H1 (cell line): ENCODE results near the gene CFAP97. TPM values are rescaled to one million over a fixed set of nuclear protein-coding genes. Genes with fewer than 3 reads are reported as not detected.

Experiments used
- CTCF ChIA-PET: fragments of 300-600 bp; sonication (Branson Sonifier 250); formaldehyde crosslinking; loops from one replicate; lab custom pipeline; 2021; ENCODE audit not compliant: partially characterized antibody; lab: Charles Lee
- POLR2A ChIA-PET: fragments of 300-600 bp; sonication (Branson Sonifier 250); formaldehyde crosslinking; loops from one replicate; lab custom pipeline; 2021; ENCODE audit warnings: inconsistent platforms; ENCODE audit not compliant: partially characterized antibody; lab: Charles Lee
- DNase-seq, 2 experiments: peaks; one replicate each; pipeline versions ENCODE4 v3.0.0 to v3.0.0-alpha.2; 2010 to 2022; ENCODE audit warnings: low spot score in 2 of 2, low read depth in 1 of 2, mixed read lengths in 1 of 2
- FAIRE-seq: peaks from 2 replicates; lab custom pipeline; 2011; peaks lifted over from hg19 to GRCh38; lab: Jason Lieb, UNC
- H2AFZ ChIP-seq: 2 replicates; pipeline ENCODE4 v1.8.1; 2012; ENCODE audit warnings: low read length, inconsistent platforms
- H2AK5ac ChIP-seq: 2 replicates; pipeline ENCODE4 v1.6.1; 2013; ENCODE audit warnings: low read depth, low read length
- H2BK120ac ChIP-seq: replicated peaks from 2 replicates; pipeline ENCODE3; 2013; ENCODE audit warnings: low read depth, low read length, inconsistent platforms
- H2BK12ac ChIP-seq: 2 replicates; pipeline ENCODE4 v1.6.1; 2013; ENCODE audit warnings: low read depth, low read length
- H2BK15ac ChIP-seq: 2 replicates; pipeline ENCODE4 v1.6.1; 2013; ENCODE audit warnings: low read length
- H2BK20ac ChIP-seq: 2 replicates; pipeline ENCODE4 v1.6.1; 2013; ENCODE audit warnings: low read length
- H2BK5ac ChIP-seq: 2 replicates; pipeline ENCODE4 v1.6.1; 2013; ENCODE audit warnings: low read depth, low read length
- H3K14ac ChIP-seq: 2 replicates; pipeline ENCODE4 v1.6.1; 2013; ENCODE audit warnings: inconsistent platforms; ENCODE audit not compliant: insufficient read length
- H3K18ac ChIP-seq: 2 replicates; pipeline ENCODE4 v1.6.1; 2013; ENCODE audit warnings: low read length; ENCODE audit errors: extremely low read depth
- H3K23ac ChIP-seq: 2 replicates; pipeline ENCODE4 v1.6.1; 2013; ENCODE audit warnings: inconsistent platforms; ENCODE audit not compliant: insufficient read length
- H3K23me2 ChIP-seq: 2 replicates; pipeline ENCODE4 v1.6.1; 2013; ENCODE audit warnings: low read depth, low read length
- H3K27ac ChIP-seq: 2 replicates; pipeline ENCODE4 v1.6.1; 2011; ENCODE audit warnings: low read depth, low read length, inconsistent platforms
- H3K27me3 ChIP-seq, 4 experiments: replicated peaks in 1 of 4; 1 replicate in 1 of 4; 2 replicates in 3 of 4; pipeline versions ENCODE4 v1.6.1 to v1.8.1; 2011 to 2013; ENCODE audit warnings: low read length in 3 of 4, mild to moderate bottlenecking in 3 of 4, inconsistent platforms in 2 of 4, mixed read lengths in 2 of 4, moderate library complexity in 1 of 4; ENCODE audit not compliant: control insufficient read depth in 3 of 4, insufficient read depth in 3 of 4; ENCODE audit errors: extremely low read depth in 1 of 4
- H3K36me3 ChIP-seq, 4 experiments: 2 replicates each; pipeline versions ENCODE4 v1.6.1 to v1.8.1; 2011 to 2013; ENCODE audit warnings: mild to moderate bottlenecking in 4 of 4, low read length in 3 of 4, moderate library complexity in 2 of 4, control low read depth in 1 of 4, inconsistent platforms in 1 of 4; ENCODE audit not compliant: insufficient read depth in 4 of 4, control insufficient read depth in 2 of 4
- H3K4ac ChIP-seq: replicated peaks from 2 replicates; pipeline ENCODE3; 2013; ENCODE audit warnings: low read length, low read depth, mixed read lengths, inconsistent platforms; ENCODE audit not compliant: insufficient read length
- H3K4me1 ChIP-seq, 4 experiments: replicated peaks in 1 of 4; 1 replicate in 1 of 4; 2 replicates in 3 of 4; pipeline versions ENCODE4 v1.6.1 to v1.8.1; 2011 to 2013; ENCODE audit warnings: low read length in 3 of 4, inconsistent platforms in 2 of 4, mixed read lengths in 1 of 4; ENCODE audit not compliant: insufficient read depth in 4 of 4, control insufficient read depth in 3 of 4
- H3K4me2 ChIP-seq, 2 experiments: 2 replicates each; pipeline versions ENCODE4 v1.6.1 to v1.8.1; 2011 to 2013; ENCODE audit warnings: low read depth in 2 of 2, low read length in 2 of 2, control low read depth in 1 of 2, inconsistent platforms in 1 of 2, mild to moderate bottlenecking in 1 of 2; ENCODE audit not compliant: insufficient read depth in 1 of 2
- H3K4me3 ChIP-seq, 4 experiments: fragments of 200-600, 300-600 bp in 1 of 4; sonication (generic), shearing (Covaris generic), sonication (Bioruptor Twin) in 1 of 4; 2 replicates each; pipeline versions ENCODE4 v1.5.1 to v1.8.1; 2011 to 2016; ENCODE audit warnings: low read length in 4 of 4, low read depth in 3 of 4, control low read depth in 2 of 4, inconsistent platforms in 2 of 4, mild to moderate bottlenecking in 2 of 4, mixed read lengths in 1 of 4, moderate library complexity in 1 of 4; ENCODE audit not compliant: insufficient read depth in 2 of 4; ENCODE audit errors: extremely low read depth in 1 of 4
- H3K56ac ChIP-seq: replicated peaks from 2 replicates; pipeline ENCODE3; 2013; ENCODE audit warnings: low read depth, mild to moderate bottlenecking, mixed read lengths, low read length, inconsistent platforms; ENCODE audit not compliant: insufficient read length
- H3K79me1 ChIP-seq: 2 replicates; pipeline ENCODE4 v1.6.1; 2013; ENCODE audit warnings: low read depth, low read length, control low read depth
- H3K79me2 ChIP-seq, 2 experiments: 2 replicates each; pipeline versions ENCODE4 v1.6.1 to v1.8.1; 2012 to 2013; ENCODE audit warnings: low read length in 2 of 2, mild to moderate bottlenecking in 2 of 2, inconsistent platforms in 1 of 2; ENCODE audit not compliant: insufficient read depth in 2 of 2, control insufficient read depth in 1 of 2
- H3K9ac ChIP-seq, 4 experiments: replicated peaks in 1 of 4; 1 replicate in 1 of 4; 2 replicates in 3 of 4; pipeline versions ENCODE4 v1.6.1 to v1.8.1; 2011 to 2013; ENCODE audit warnings: low read depth in 3 of 4, low read length in 3 of 4, control low read depth in 2 of 4, mild to moderate bottlenecking in 2 of 4, moderate library complexity in 2 of 4, inconsistent platforms in 1 of 4; ENCODE audit errors: extremely low read depth in 1 of 4
- H3K9me3 ChIP-seq, 2 experiments: 2 replicates each; pipeline versions ENCODE4 v1.6.1 to v1.8.1; 2012 to 2013; ENCODE audit warnings: mild to moderate bottlenecking in 2 of 2, moderate library complexity in 2 of 2, control low read depth in 1 of 2, inconsistent platforms in 1 of 2, low read depth in 1 of 2, low read length in 1 of 2, mixed read lengths in 1 of 2; ENCODE audit not compliant: insufficient read depth in 2 of 2
- H4K20me1 ChIP-seq, 2 experiments: replicated peaks in 1 of 2; 2 replicates each; pipeline versions ENCODE3 to v1.8.1; 2011 to 2013; ENCODE audit warnings: inconsistent platforms in 2 of 2, low read length in 2 of 2, mild to moderate bottlenecking in 1 of 2; ENCODE audit not compliant: insufficient read depth in 2 of 2, control insufficient read depth in 1 of 2
- H4K5ac ChIP-seq: 2 replicates; pipeline ENCODE4 v1.6.1; 2013; ENCODE audit warnings: low read length, low read depth, mixed read lengths, inconsistent platforms; ENCODE audit not compliant: insufficient read length
- H4K8ac ChIP-seq: 2 replicates; pipeline ENCODE4 v1.8.0; 2013; ENCODE audit warnings: mild to moderate bottlenecking, moderate library complexity, low read length, inconsistent platforms; ENCODE audit not compliant: insufficient read depth; ENCODE audit errors: extremely low read depth
- H4K91ac ChIP-seq: replicated peaks from 2 replicates; pipeline ENCODE3; 2013; ENCODE audit warnings: low read length, mixed read lengths, inconsistent platforms; ENCODE audit not compliant: insufficient read length
- ASH2L ChIP-seq: fragments of 200-600, 300-600 bp; sonication (generic); IDR thresholded peaks from one replicate; pipeline ENCODE4 v1.7.1; 2017; ENCODE audit warnings: low read length
- ATF3 ChIP-seq: IDR thresholded peaks from 2 replicates; pipeline ENCODE4 v1.6.1; 2011; ENCODE audit warnings: low read depth, mild to moderate bottlenecking, low read length; ENCODE audit not compliant: insufficient read depth
- BACH1 ChIP-seq: IDR thresholded peaks from 2 replicates; pipeline ENCODE4 v1.6.1; 2012; ENCODE audit warnings: low read length, improper control_type of control experiment
- BRCA1 ChIP-seq: IDR thresholded peaks from 2 replicates; pipeline ENCODE4 v1.6.1; 2012; ENCODE audit warnings: low read depth, low read length, improper control_type of control experiment
- CHD2 ChIP-seq: IDR thresholded peaks from 2 replicates; pipeline ENCODE4 v1.6.1; 2012; ENCODE audit warnings: low read length, improper control_type of control experiment
- EP300 ChIP-seq, 2 experiments: IDR thresholded peaks; 1 replicate in 1 of 2; 2 replicates in 1 of 2; pipeline ENCODE4 v1.6.1; 2011 to 2012; ENCODE audit warnings: low read depth in 2 of 2, low read length in 2 of 2, mild to moderate bottlenecking in 2 of 2, borderline replicate concordance in 1 of 2, inconsistent platforms in 1 of 2, moderate library complexity in 1 of 2
- GABPA ChIP-seq: IDR thresholded peaks from 2 replicates; pipeline ENCODE4 v1.6.1; 2011; ENCODE audit warnings: mild to moderate bottlenecking, low read length, moderate library complexity, borderline replicate concordance; ENCODE audit not compliant: insufficient read depth
- HDAC6 ChIP-seq: IDR thresholded peaks from one replicate; pipeline ENCODE4 v1.7.1; 2012; ENCODE audit warnings: low read depth, mild to moderate bottlenecking, inconsistent platforms, low read length, moderate library complexity
- KDM4A ChIP-seq: IDR thresholded peaks from one replicate; pipeline ENCODE4 v1.7.1; 2012; ENCODE audit warnings: low read depth, mild to moderate bottlenecking, moderate library complexity, low read length, inconsistent platforms; ENCODE audit not compliant: severe bottlenecking
- MAFK ChIP-seq: IDR thresholded peaks from 2 replicates; pipeline ENCODE4 v1.6.1; 2012; ENCODE audit warnings: low read depth, mild to moderate bottlenecking, improper control_type of control experiment, low read length
- NRF1 ChIP-seq: IDR thresholded peaks from 2 replicates; pipeline ENCODE4 v1.6.1; 2011; ENCODE audit warnings: mild to moderate bottlenecking, low read depth, low read length, improper control_type of control experiment
- PHF8 ChIP-seq: fragments of 200-600 bp; sonication (generic); conservative IDR thresholded peaks from 2 replicates; pipeline ENCODE4 v1.7.1; 2012; ENCODE audit warnings: low read depth, mild to moderate bottlenecking, inconsistent platforms, low read length, moderate library complexity
- POLR2A ChIP-seq, 2 experiments: IDR thresholded peaks; 1 replicate in 1 of 2; 2 replicates in 1 of 2; pipeline ENCODE4 v1.6.1; 2011; ENCODE audit warnings: low read depth in 2 of 2, low read length in 2 of 2, mild to moderate bottlenecking in 2 of 2; ENCODE audit errors: control extremely low read depth in 1 of 2
- POU5F1 ChIP-seq: IDR thresholded peaks from 2 replicates; pipeline ENCODE4 v1.6.1; 2011; ENCODE audit warnings: low read depth, mild to moderate bottlenecking, low read length, moderate library complexity
- SIRT6 ChIP-seq: IDR thresholded peaks from one replicate; pipeline ENCODE4 v1.7.1; 2012; ENCODE audit warnings: low read length, inconsistent platforms
- SIX5 ChIP-seq: IDR thresholded peaks from 2 replicates; pipeline ENCODE4 v1.6.1; 2011; ENCODE audit warnings: mild to moderate bottlenecking, low read depth, low read length
- WGBS, 2 experiments: shearing (Covaris generic) in 1 of 2; methylation state at CpG; one replicate each; pipeline versions ENCODE4 v1.1.6 to v1.1.7; 2013 to 2015; ENCODE audit warnings: low lambda C conversion rate in 2 of 2, mixed read lengths in 2 of 2, inconsistent platforms in 1 of 2, low coverage in 1 of 2, missing lambda C conversion rate in 1 of 2; ENCODE audit not compliant: insufficient replicate concordance in 2 of 2, insufficient coverage in 1 of 2, insufficient read length in 1 of 2; ENCODE audit errors: extremely low coverage in 1 of 2, missing lambda C conversion rate in 1 of 2; 5-methylcytosine and 5-hydroxymethylcytosine counted together
- polyA plus RNA-seq, 7 experiments: library from polyadenylated mRNA; depleted of rRNA in 3 of 7; stranded (reverse) in 5 of 7; unstranded in 2 of 7; fragments of >200 nt in 5 of 7; fragments of 200-250 nt in 2 of 7; gene quantifications; 1 replicate in 5 of 7; 2 replicates in 1 of 7; 4 replicates in 1 of 7; pipeline versions ENCODE4 v1.2.1 to v1.2.3, GENCODE V29; 2011 to 2013; ENCODE audit warnings: missing spikeins in 2 of 7, mixed read lengths in 2 of 7
- total RNA-seq: library from RNA; stranded (reverse); fragmentation: NEBNext Ultra II Directional; extraction: Animal tissue kit (Norgen Biotek cat#: 25700); gene quantifications from 2 replicates; pipeline ENCODE4 v1.2.1, GENCODE V29; 2021

CFAP97 gene
- total and polyA plus RNA-seq, 2 of the 8 experiments (the other 6 are each of a cell fraction or from before 2014, with no cell fraction given) = 9.2 to 40.4 TPM

GRCh38 chr4:185215261-185215660 is 11.5 kb upstream of the CFAP97 start:
- Histone ChIP-seq H2BK120ac (no peak overlapping the region), H3K4me3 (no peak overlapping the region), H3K79me1 (peaks cover 3% of the 10 kb centered on the region), H4K20me1 (peaks cover 5 to 8% of the 10 kb centered on the region in 2 experiments), H3K4ac (no peak overlapping the region), H2BK12ac (no peak overlapping the region), H3K4me1 (peaks cover 5 to 21% (median 14%) of the 10 kb centered on the region in 4 experiments; a peak in 6 of 7 replicates), H4K5ac (no peak overlapping the region), H3K18ac (no peak overlapping the region), H2AFZ (no peak overlapping the region), H4K91ac (no peak overlapping the region), H3K4me2 (no peak overlapping the region; a peak in 1 of 4 replicates), H3K14ac (no peak overlapping the region), H2BK15ac (no peak overlapping the region), H3K36me3 (no peaks in the 10 kb centered on the region), H2BK5ac (no peak overlapping the region), H3K9ac (no peak overlapping the region), H3K23me2 (peaks cover 4% of the 10 kb centered on the region), H3K27me3 (no peaks in the 10 kb centered on the region), H2AK5ac (no peak overlapping the region), H2BK20ac (no peak overlapping the region), H3K27ac (no peak overlapping the region), H3K9me3 (no peaks in the 10 kb centered on the region), H3K56ac (no peak overlapping the region), H4K8ac (no peak overlapping the region), H3K79me2 (peaks cover 3 to 88% of the 10 kb centered on the region in 2 experiments; a peak in 3 of 4 replicates), H3K23ac (no peak overlapping the region)
- ChIA-PET CTCF (no interaction called here), POLR2A (no interaction called here)
- DNase-seq (no peak), FAIRE-seq (no peak)
- WGBS, 2 experiments = 68% methylated on average over 2 of the region's 2 CpGs; no CpG with 5 or more reads in 1 of the 2 experiments
- TF ChIP-seq PHF8 = no peak
- no peak for TF ChIP-seq CHD2
- no peak for TF ChIP-seq BACH1
- TF ChIP-seq POLR2A (IDR thresholded peaks at IDR 0.05; ENCODE audit: control extremely low read depth in 1 of 2, low read depth in 2 of 2, low read length in 2 of 2) = no peak
- TF ChIP-seq POU5F1 = no peak
- TF ChIP-seq GABPA = no peak
- no peak for TF ChIP-seq KDM4A
- no peak for TF ChIP-seq BRCA1
- no peak for TF ChIP-seq SIRT6
- TF ChIP-seq MAFK = no peak
- TF ChIP-seq EP300 (IDR thresholded peaks at IDR 0.05; ENCODE audit: borderline replicate concordance in 1 of 2, low read depth in 2 of 2, low read length in 2 of 2) = no peak
- TF ChIP-seq SIX5 = no peak
- no peak for TF ChIP-seq ASH2L
- TF ChIP-seq HDAC6 = no peak
- TF ChIP-seq NRF1 = no peak
- no peak for TF ChIP-seq ATF3
